OCI-LY3 (cell line): ENCODE data around the gene NANOS3.
A peak's percentile ranks its signal among the peaks of the same experiment; 100 is the strongest.

Experiments
- H2AFZ ChIP-seq: fragments of 200-600, 300-600 bp; shearing (Covaris generic); 2 replicates; pipeline ENCODE4 v1.6.0; 2014; ENCODE audit warnings: antibody characterized with exemption, low read depth, low read length
- H3K27ac ChIP-seq: fragments of 200-600, 300-600 bp; sonication (generic); 2 replicates; pipeline ENCODE4 v1.5.1; 2014; ENCODE audit warnings: mild to moderate bottlenecking, low read length, moderate library complexity, mixed read lengths
- H3K27me3 ChIP-seq: fragments of 200-600, 300-600 bp; sonication (generic); 2 replicates; pipeline ENCODE4 v1.6.1; 2014; ENCODE audit warnings: low read depth, low read length, mixed read lengths
- H3K36me3 ChIP-seq: fragments of 200-600, 300-600 bp; sonication (generic); replicated peaks from 2 replicates; pipeline ENCODE3; 2014; ENCODE audit warnings: low read depth, low read length, mixed read lengths
- H3K4me1 ChIP-seq: fragments of 300-600, 200-600 bp; sonication (generic); 2 replicates; pipeline ENCODE4 v1.6.1; 2014; ENCODE audit warnings: low read length, mixed read lengths
- H3K4me2 ChIP-seq: fragments of 200-600, 300-600 bp; sonication (generic); 2 replicates; pipeline ENCODE4 v1.6.1; 2014; ENCODE audit warnings: low read length, mixed read lengths
- H3K4me3 ChIP-seq: fragments of 300-600, 200-600 bp; sonication (generic); 2 replicates; pipeline ENCODE4 v1.5.1; 2014; ENCODE audit warnings: antibody characterized with exemption, mild to moderate bottlenecking, low read length, moderate library complexity
- H3K79me2 ChIP-seq: fragments of 300-600, 200-600 bp; shearing (Covaris generic); 2 replicates; pipeline ENCODE4 v1.6.1; 2014; ENCODE audit warnings: mild to moderate bottlenecking, low read length, mixed read lengths
- H3K9ac ChIP-seq: fragments of 300-600, 200-600 bp; shearing (Covaris generic); 2 replicates; pipeline ENCODE4 v1.6.0; 2014; ENCODE audit warnings: mild to moderate bottlenecking, low read length, moderate library complexity
- H3K9me3 ChIP-seq: fragments of 200-600, 300-600 bp; shearing (Covaris generic); 2 replicates; pipeline ENCODE4 v1.6.1; 2014; ENCODE audit warnings: low read length, mixed read lengths; ENCODE audit not compliant: insufficient read depth
- H4K20me1 ChIP-seq: fragments of 200-600, 300-600 bp; sonication (generic); 2 replicates; pipeline ENCODE4 v1.6.1; 2016; ENCODE audit warnings: low read length, mixed read lengths; ENCODE audit not compliant: insufficient read depth
- EZH2phosphoT487 ChIP-seq: fragments of 200-600 bp; shearing (Covaris generic); IDR thresholded peaks from 2 replicates; pipeline ENCODE4 v1.6.1; 2018; ENCODE audit warnings: antibody characterized with exemption, mixed run types, low read depth
- TF ChIP-seq, protein P1 (sequence below): fragments of 200-600, 300-600 bp; sonication (generic); IDR thresholded peaks from 2 replicates; pipeline ENCODE4 v1.5.1; 2014; ENCODE audit warnings: antibody characterized with exemption, low read length, low read depth

Gene NANOS3

DNA sequence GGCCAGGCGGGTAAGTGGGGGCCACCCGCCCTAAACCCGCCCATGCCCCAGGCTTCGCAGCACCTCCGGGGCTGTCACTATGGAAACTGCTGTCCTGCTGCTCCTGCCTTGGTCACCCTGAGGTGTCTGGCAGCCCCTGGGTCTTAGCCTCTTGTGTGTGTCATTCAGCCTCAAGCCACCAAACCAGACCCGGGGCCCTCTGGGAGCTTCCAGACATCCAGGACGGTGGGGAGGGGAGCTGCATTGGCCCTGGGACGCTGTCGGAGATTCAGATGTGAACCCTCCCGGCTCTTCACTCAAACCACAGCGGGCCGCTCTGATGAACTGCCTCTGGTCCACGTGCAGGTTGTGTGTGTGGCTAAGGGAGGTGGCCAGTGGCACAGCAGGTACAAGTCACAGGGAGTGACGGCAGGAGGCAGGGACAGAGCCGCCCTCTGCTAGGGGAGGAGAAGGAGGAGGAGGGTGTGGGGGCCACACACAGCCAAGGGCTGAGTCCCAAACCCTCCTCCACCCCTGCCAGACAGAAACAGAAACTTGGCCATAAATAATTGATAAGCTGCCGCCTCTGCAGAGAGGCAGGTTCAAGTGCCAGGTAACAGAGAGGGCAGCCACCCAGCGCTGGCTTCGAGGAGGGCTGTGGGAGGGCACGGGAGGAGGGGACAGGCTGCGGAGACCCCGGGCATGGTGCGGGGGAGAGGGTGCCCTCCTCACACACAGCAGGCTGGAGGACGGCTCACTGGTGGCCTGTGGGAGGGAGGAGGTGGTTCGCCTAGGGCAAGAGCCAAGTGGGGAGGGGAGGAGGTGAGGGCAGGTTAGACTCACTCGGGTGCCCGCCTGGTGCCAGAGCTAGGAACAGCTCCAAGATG, 8.0 kb downstream of the NANOS3 start:
- no peak overlapping the region for H3K27ac ChIP-seq
- no peaks in the 10 kb centered on the region for H3K79me2 ChIP-seq
- H3K4me1 ChIP-seq: peaks cover 31% of the 10 kb centered on the region
- no peak overlapping the region for H3K4me3 ChIP-seq
- H3K27me3 ChIP-seq: no peaks in the 10 kb centered on the region; the same call in 1 of the 2 replicates
- peak overlapping the region; percentile 27; the same call in 1 of the 2 replicates for H2AFZ ChIP-seq
- H3K9ac ChIP-seq: no peak overlapping the region
- H4K20me1 ChIP-seq: no peaks in the 10 kb centered on the region
- H3K36me3 ChIP-seq: no peaks in the 10 kb centered on the region
- TF ChIP-seq EZH2phosphoT487: no peak
- TF ChIP-seq, protein P1, sequence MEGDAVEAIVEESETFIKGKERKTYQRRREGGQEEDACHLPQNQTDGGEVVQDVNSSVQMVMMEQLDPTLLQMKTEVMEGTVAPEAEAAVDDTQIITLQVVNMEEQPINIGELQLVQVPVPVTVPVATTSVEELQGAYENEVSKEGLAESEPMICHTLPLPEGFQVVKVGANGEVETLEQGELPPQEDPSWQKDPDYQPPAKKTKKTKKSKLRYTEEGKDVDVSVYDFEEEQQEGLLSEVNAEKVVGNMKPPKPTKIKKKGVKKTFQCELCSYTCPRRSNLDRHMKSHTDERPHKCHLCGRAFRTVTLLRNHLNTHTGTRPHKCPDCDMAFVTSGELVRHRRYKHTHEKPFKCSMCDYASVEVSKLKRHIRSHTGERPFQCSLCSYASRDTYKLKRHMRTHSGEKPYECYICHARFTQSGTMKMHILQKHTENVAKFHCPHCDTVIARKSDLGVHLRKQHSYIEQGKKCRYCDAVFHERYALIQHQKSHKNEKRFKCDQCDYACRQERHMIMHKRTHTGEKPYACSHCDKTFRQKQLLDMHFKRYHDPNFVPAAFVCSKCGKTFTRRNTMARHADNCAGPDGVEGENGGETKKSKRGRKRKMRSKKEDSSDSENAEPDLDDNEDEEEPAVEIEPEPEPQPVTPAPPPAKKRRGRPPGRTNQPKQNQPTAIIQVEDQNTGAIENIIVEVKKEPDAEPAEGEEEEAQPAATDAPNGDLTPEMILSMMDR: no peak
- H3K4me2 ChIP-seq: peak overlapping the region; percentile 8; the same call in 1 of the 2 replicates
- no peaks in the 10 kb centered on the region for H3K9me3 ChIP-seq

DNA sequence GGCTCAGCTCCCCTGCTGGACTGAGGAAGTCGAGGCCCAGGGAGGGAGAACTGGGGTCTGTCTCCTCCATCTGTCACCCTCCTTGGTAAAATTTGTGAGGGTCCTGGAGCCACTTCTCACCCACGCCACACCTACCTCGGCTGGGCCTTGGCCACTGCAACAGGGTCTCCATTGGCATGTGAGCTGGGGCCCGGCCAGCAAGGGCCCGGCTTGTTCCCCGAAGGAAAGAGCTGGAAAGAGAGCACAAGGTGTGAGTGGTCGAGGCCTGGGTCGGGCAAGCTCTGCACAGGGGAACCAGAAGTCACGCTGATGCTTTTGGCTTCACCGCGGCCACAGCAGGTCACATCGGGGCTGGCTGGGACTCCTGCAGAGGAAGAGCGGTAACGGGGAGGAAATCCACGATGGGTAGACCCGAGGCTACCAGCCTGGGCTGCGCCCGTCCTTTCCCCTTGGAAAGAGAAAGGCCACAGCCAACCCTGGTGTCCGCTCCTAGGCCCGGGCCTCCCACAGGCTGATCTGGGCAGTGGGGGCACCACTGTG, 9.0 kb downstream of the NANOS3 start:
- Histone ChIP-seq H3K4me3 (no peak overlapping the region), H3K4me1 (peaks cover 25% of the 10 kb centered on the region), H3K27me3 (no peaks in the 10 kb centered on the region; the same call in 1 of the 2 replicates), H3K79me2 (no peaks in the 10 kb centered on the region), H3K4me2 (no peak overlapping the region), H3K36me3 (no peaks in the 10 kb centered on the region), H3K27ac (no peak overlapping the region), H2AFZ (no peak overlapping the region), H4K20me1 (no peaks in the 10 kb centered on the region), H3K9me3 (no peaks in the 10 kb centered on the region), H3K9ac (no peak overlapping the region)
- TF ChIP-seq, protein P1: no peak
- TF ChIP-seq EZH2phosphoT487: no peak

DNA sequence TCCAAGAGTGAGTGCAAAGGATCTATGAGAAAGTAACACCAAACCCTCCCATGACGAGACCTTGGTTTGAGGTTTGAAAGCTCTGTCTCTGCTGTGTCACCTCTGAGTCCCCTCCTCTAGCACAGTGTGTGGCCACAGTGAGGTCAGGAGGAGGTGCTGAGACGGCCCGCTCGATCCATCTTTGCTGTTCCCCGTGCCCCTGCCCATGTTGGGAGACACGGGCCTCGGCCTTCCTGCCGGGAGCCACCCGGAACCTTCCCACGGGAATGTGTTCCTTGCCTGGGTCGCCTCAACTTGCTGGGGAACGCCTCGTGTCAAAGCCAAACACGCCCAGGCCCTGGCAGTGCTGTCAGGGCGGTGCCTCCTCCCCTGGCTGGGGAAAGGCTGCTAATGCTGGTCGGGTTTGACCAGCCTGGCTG, 10.1 kb downstream of the NANOS3 start:
- H3K4me3 ChIP-seq: no peak overlapping the region
- no peaks in the 10 kb centered on the region for H3K36me3 ChIP-seq
- H4K20me1 ChIP-seq: no peaks in the 10 kb centered on the region
- H3K27ac ChIP-seq: no peak overlapping the region
- H2AFZ ChIP-seq: no peak overlapping the region
- no peaks in the 10 kb centered on the region for H3K9me3 ChIP-seq
- no peak for TF ChIP-seq EZH2phosphoT487
- TF ChIP-seq, protein P1: no peak
- H3K9ac ChIP-seq: no peak overlapping the region
- peaks cover 14% of the 10 kb centered on the region for H3K4me1 ChIP-seq
- H3K79me2 ChIP-seq: no peaks in the 10 kb centered on the region
- H3K4me2 ChIP-seq: no peak overlapping the region
- H3K27me3 ChIP-seq: no peaks in the 10 kb centered on the region; the same call in 1 of the 2 replicates

DNA sequence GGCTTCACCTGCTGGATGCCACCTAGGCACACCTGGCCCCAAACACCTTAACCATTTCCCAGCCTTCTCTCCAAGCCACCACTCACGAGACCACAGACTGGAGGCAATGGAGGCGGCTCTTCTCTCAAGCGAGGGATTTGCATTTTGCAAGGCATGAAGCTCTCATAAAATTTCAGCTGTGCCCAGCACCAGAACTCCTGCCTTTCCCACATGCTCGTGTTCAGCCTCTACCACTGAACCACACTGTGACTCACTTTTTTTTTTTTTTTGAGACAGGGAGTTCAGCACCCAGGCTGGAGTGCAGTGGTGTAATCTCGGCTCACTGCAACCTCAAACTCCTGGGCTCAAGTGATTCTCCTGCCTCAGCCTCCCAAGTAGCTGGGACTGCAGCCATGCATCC, 10.6 kb downstream of the NANOS3 start:
- Histone ChIP-seq H3K36me3 (no peaks in the 10 kb centered on the region), H3K4me2 (no peak overlapping the region), H2AFZ (no peak overlapping the region), H3K9me3 (no peaks in the 10 kb centered on the region), H3K27me3 (no peaks in the 10 kb centered on the region; the same call in 1 of the 2 replicates), H4K20me1 (no peaks in the 10 kb centered on the region), H3K27ac (no peak overlapping the region), H3K79me2 (no peaks in the 10 kb centered on the region), H3K9ac (no peak overlapping the region), H3K4me3 (no peak overlapping the region), H3K4me1 (peaks cover 9% of the 10 kb centered on the region)
- TF ChIP-seq EZH2phosphoT487: no peak
- TF ChIP-seq, protein P1: no peak
